NCI-H1417 (cell line): Measurements from ENCODE around the gene CDH23.
"Not testable (repeated sequence)": the region's sequence is repeated elsewhere in the genome, so short reads cannot be mapped to it uniquely, and the experiment has no call there.

Experiments
- DNase-seq, 3 experiments: peaks; one replicate each; lab custom pipeline; 2025; lab: John Stamatoyannopoulos, UW

CDH23 gene

GRCh38 chr10:71396711-71397295 lies at the start of gene CDH23:
TSS of gene CDH23 (plus strand) at chr10:71396920. CDS start at chr10:71439832, 42,912 bp downstream.
- peak; percentile 9 to 70 (median 65) for DNase-seq

- DNase-seq, result peak in 2 of 3 experiments; percentile 53 to 70
These were observed 48.9 kb upstream of the CDH23 start for GRCh38 chr10:71347587-71348395.

- no peak for DNase-seq
These were observed 47.9 kb upstream of the CDH23 start for GRCh38 chr10:71348850-71349249.

GRCh38 chr10:71349406-71349805 lies 47.3 kb upstream of the CDH23 start:
- DNase-seq, result no peak

- DNase-seq, result peak in 1 of 3 experiments; percentile 7
These were observed 45.6 kb upstream of the CDH23 start for GRCh38 chr10:71351087-71351486.

- DNase-seq, result no peak
These were observed 44.9 kb upstream of the CDH23 start for GRCh38 chr10:71351628-71352319.

GRCh38 chr10:71353639-71354038 lies 43.1 kb upstream of the CDH23 start:
- no peak for DNase-seq

GRCh38 chr10:71354776-71355175 lies 41.9 kb upstream of the CDH23 start:
- DNase-seq, result no peak

GRCh38 chr10:71355886-71356285 lies 40.8 kb upstream of the CDH23 start:
- DNase-seq, result no peak

GRCh38 chr10:71357792-71358265 lies 38.9 kb upstream of the CDH23 start:
- DNase-seq, result no peak

- no peak for DNase-seq
These were observed 38.4 kb upstream of the CDH23 start for GRCh38 chr10:71358277-71358676.

- not testable (repeated sequence) for DNase-seq
These were observed 37.8 kb upstream of the CDH23 start for GRCh38 chr10:71358906-71359305.

GRCh38 chr10:71359364-71360046 lies 37.2 kb upstream of the CDH23 start:
- DNase-seq, result no peak

- DNase-seq, result no peak
These were observed 36.0 kb upstream of the CDH23 start for GRCh38 chr10:71360735-71361134.

- no peak for DNase-seq
These were observed 35.1 kb upstream of the CDH23 start for GRCh38 chr10:71361581-71361980.

GRCh38 chr10:71362141-71362540 lies 34.6 kb upstream of the CDH23 start:
- no peak for DNase-seq

GRCh38 chr10:71363936-71364335 lies 32.8 kb upstream of the CDH23 start:
- DNase-seq, result peak in 1 of 3 experiments; percentile 18

GRCh38 chr10:71365366-71365765 lies 31.4 kb upstream of the CDH23 start:
- DNase-seq, result no peak

GRCh38 chr10:71366690-71367089 lies 30.0 kb upstream of the CDH23 start:
- DNase-seq, result no peak

GRCh38 chr10:71367271-71367670 lies 29.4 kb upstream of the CDH23 start:
- DNase-seq, result no peak

- no peak for DNase-seq
These were observed 28.5 kb upstream of the CDH23 start for GRCh38 chr10:71368176-71368575.

- no peak for DNase-seq
These were observed 28.1 kb upstream of the CDH23 start for GRCh38 chr10:71368643-71369042.
